ENCODE results near the gene RSPH3.

Gene RSPH3

GRCh38 chr6:158941246-158941645, 58.8 kb downstream of the RSPH3 start:
- no peaks in the 10 kb centered on the region for H3K36me3 ChIP-seq (replicated peaks in 1 of 2; ENCODE audit: control insufficient read depth in 2 of 2, insufficient read depth in 2 of 2, low read length in 2 of 2)
- no peak overlapping the region for H4K8ac ChIP-seq (ENCODE audit: low read depth, low read length)
- no peak overlapping the region for H2AFZ ChIP-seq (ENCODE audit: low read length)
- DNase-seq (ENCODE audit: low spot score) = no peak
- H3K9ac ChIP-seq (ENCODE audit: low read depth, low read length, poor library complexity) = no peak overlapping the region
- H3K27me3 ChIP-seq (ENCODE audit: control insufficient read depth in 3 of 3, insufficient read depth in 3 of 3, low read depth in 1 of 3, low read length in 3 of 3) = peaks cover 0 to 7% (median 5%) of the 10 kb centered on the region in 3 experiments
- no peak overlapping the region for H3K18ac ChIP-seq (ENCODE audit: low read length)
- H3K79me1 ChIP-seq (ENCODE audit: low read depth, low read length) = no peaks in the 10 kb centered on the region
- H3K23ac ChIP-seq (ENCODE audit: low read depth, low read length, poor library complexity) = no peak overlapping the region
- no peak overlapping the region for H2BK120ac ChIP-seq (ENCODE audit: low read depth, low read length)
- no peak overlapping the region for H3K4me2 ChIP-seq (ENCODE audit: insufficient read depth, low read length, poor library complexity, severe bottlenecking)
- H4K91ac ChIP-seq (ENCODE audit: low read depth, low read length, poor library complexity) = no peak overlapping the region
- no peak overlapping the region for H3K4ac ChIP-seq (ENCODE audit: low read length)
- H3K4me3 ChIP-seq (ENCODE audit: low read length in 2 of 2) = no peak overlapping the region
- no peak overlapping the region for H2AK5ac ChIP-seq (ENCODE audit: low read depth, low read length)
- no peaks in the 10 kb centered on the region for H3K9me3 ChIP-seq (replicated peaks in 1 of 2; ENCODE audit: control insufficient read depth in 2 of 2, insufficient read depth in 1 of 2, low read depth in 1 of 2, low read length in 2 of 2)
- no peak overlapping the region for H2BK5ac ChIP-seq (ENCODE audit: low read length)
- H3K14ac ChIP-seq (ENCODE audit: low read length) = no peak overlapping the region
- no CpG with 5 or more reads among the region's 2 CpGs for WGBS, 2 donors (ENCODE audit: extremely low coverage in 2 of 2, insufficient read length in 2 of 2, insufficient replicate concordance in 1 of 2)
- no peak overlapping the region for H3K27ac ChIP-seq (replicated peaks; ENCODE audit: low read length)
- peaks cover 2% of the 10 kb centered on the region in 2 donors for H3K4me1 ChIP-seq (ENCODE audit: control insufficient read depth in 2 of 2, insufficient read depth in 1 of 2, low read depth in 1 of 2, low read length in 2 of 2)
- H2BK15ac ChIP-seq (ENCODE audit: low read length) = no peak overlapping the region
- H2BK12ac ChIP-seq (ENCODE audit: low read length) = no peak overlapping the region

- H4K91ac ChIP-seq (ENCODE audit: low read depth, low read length, poor library complexity) = no peak overlapping the region
- no peak overlapping the region for H2AK5ac ChIP-seq (ENCODE audit: low read depth, low read length)
- peak overlapping the region; percentile 49 for H2AFZ ChIP-seq (ENCODE audit: low read length)
- H3K27me3 ChIP-seq (ENCODE audit: control insufficient read depth in 3 of 3, insufficient read depth in 3 of 3, low read depth in 1 of 3, low read length in 3 of 3) = peaks cover 0 to 7% (median 5%) of the 10 kb centered on the region in 3 experiments
- no CpG with 5 or more reads among the region's 37 CpGs for WGBS, 2 donors (ENCODE audit: extremely low coverage in 2 of 2, insufficient read length in 2 of 2, insufficient replicate concordance in 1 of 2)
- H3K9ac ChIP-seq (ENCODE audit: low read depth, low read length, poor library complexity) = peak overlapping the region; percentile 15
- peak overlapping the region; percentile 68 for H3K4me2 ChIP-seq (ENCODE audit: insufficient read depth, low read length, poor library complexity, severe bottlenecking)
- no peaks in the 10 kb centered on the region for H3K36me3 ChIP-seq (replicated peaks in 1 of 2; ENCODE audit: control insufficient read depth in 2 of 2, insufficient read depth in 2 of 2, low read length in 2 of 2)
- peak overlapping the region; percentile 66 for H3K23ac ChIP-seq (ENCODE audit: low read depth, low read length, poor library complexity)
- no peak overlapping the region for H3K4ac ChIP-seq (ENCODE audit: low read length)
- no peak for DNase-seq (ENCODE audit: low spot score)
- no peak overlapping the region for H2BK120ac ChIP-seq (ENCODE audit: low read depth, low read length)
- H3K14ac ChIP-seq (ENCODE audit: low read length) = no peak overlapping the region
- H3K27ac ChIP-seq (replicated peaks; ENCODE audit: low read length) = no peak overlapping the region
- H4K8ac ChIP-seq (ENCODE audit: low read depth, low read length) = no peak overlapping the region
- H2BK5ac ChIP-seq (ENCODE audit: low read length) = no peak overlapping the region
- H2BK15ac ChIP-seq (ENCODE audit: low read length) = peak overlapping the region; percentile 88
- no peak overlapping the region for H2BK12ac ChIP-seq (ENCODE audit: low read length)
- H3K4me1 ChIP-seq (ENCODE audit: control insufficient read depth in 2 of 2, insufficient read depth in 1 of 2, low read depth in 1 of 2, low read length in 2 of 2) = peaks cover 2% of the 10 kb centered on the region in 2 donors
- no peaks in the 10 kb centered on the region for H3K9me3 ChIP-seq (replicated peaks in 1 of 2; ENCODE audit: control insufficient read depth in 2 of 2, insufficient read depth in 1 of 2, low read depth in 1 of 2, low read length in 2 of 2)
- no peaks in the 10 kb centered on the region for H3K79me1 ChIP-seq (ENCODE audit: low read depth, low read length)
- H3K18ac ChIP-seq (ENCODE audit: low read length) = peak overlapping the region; percentile 80
- H3K4me3 ChIP-seq (ENCODE audit: low read length in 2 of 2) = peak overlapping the region in 1 of 2 donors; percentile 73
Measured at GRCh38 chr6:158939255-158940159, 60.5 kb downstream of the RSPH3 start.

- Histone ChIP-seq H3K79me1 (ENCODE audit: low read depth, low read length) (no peaks in the 10 kb centered on the region), H3K4ac (ENCODE audit: low read length) (no peak overlapping the region), H3K9ac (ENCODE audit: low read depth, low read length, poor library complexity) (no peak overlapping the region), H3K27me3 (ENCODE audit: control insufficient read depth in 3 of 3, insufficient read depth in 3 of 3, low read depth in 1 of 3, low read length in 3 of 3) (peaks cover 0 to 7% (median 5%) of the 10 kb centered on the region in 3 experiments), H3K14ac (ENCODE audit: low read length) (no peak overlapping the region), H3K4me1 (ENCODE audit: control insufficient read depth in 2 of 2, insufficient read depth in 1 of 2, low read depth in 1 of 2, low read length in 2 of 2) (peaks cover 2% of the 10 kb centered on the region in 2 donors), H2BK120ac (ENCODE audit: low read depth, low read length) (no peak overlapping the region), H3K4me3 (ENCODE audit: low read length in 2 of 2) (peak overlapping the region in 1 of 2 donors; percentile 73), H2BK15ac (ENCODE audit: low read length) (peak overlapping the region; percentile 88), H2AFZ (ENCODE audit: low read length) (peak overlapping the region; percentile 49), H4K8ac (ENCODE audit: low read depth, low read length) (no peak overlapping the region), H2BK12ac (ENCODE audit: low read length) (no peak overlapping the region), H2AK5ac (ENCODE audit: low read depth, low read length) (no peak overlapping the region), H3K4me2 (ENCODE audit: insufficient read depth, low read length, poor library complexity, severe bottlenecking) (peak overlapping the region; percentile 68), H3K9me3 (replicated peaks in 1 of 2; ENCODE audit: control insufficient read depth in 2 of 2, insufficient read depth in 1 of 2, low read depth in 1 of 2, low read length in 2 of 2) (no peaks in the 10 kb centered on the region), H3K27ac (replicated peaks; ENCODE audit: low read length) (no peak overlapping the region), H2BK5ac (ENCODE audit: low read length) (no peak overlapping the region), H4K91ac (ENCODE audit: low read depth, low read length, poor library complexity) (no peak overlapping the region), H3K36me3 (replicated peaks in 1 of 2; ENCODE audit: control insufficient read depth in 2 of 2, insufficient read depth in 2 of 2, low read length in 2 of 2) (no peaks in the 10 kb centered on the region), H3K18ac (ENCODE audit: low read length) (peak overlapping the region; percentile 80), H3K23ac (ENCODE audit: low read depth, low read length, poor library complexity) (peak overlapping the region; percentile 66)
- WGBS, 2 donors (ENCODE audit: extremely low coverage in 2 of 2, insufficient read length in 2 of 2, insufficient replicate concordance in 1 of 2) = no CpG with 5 or more reads among the region's 23 CpGs
- DNase-seq (ENCODE audit: low spot score) = no peak
Measured at GRCh38 chr6:158938811-158939254, 61.2 kb downstream of the RSPH3 start.

- Histone ChIP-seq H3K4me1 (ENCODE audit: control insufficient read depth in 2 of 2, insufficient read depth in 1 of 2, low read depth in 1 of 2, low read length in 2 of 2) (peaks cover 2% of the 10 kb centered on the region in 2 donors), H4K8ac (ENCODE audit: low read depth, low read length) (no peak overlapping the region), H2BK12ac (ENCODE audit: low read length) (no peak overlapping the region), H3K4me3 (ENCODE audit: low read length in 2 of 2) (no peak overlapping the region), H3K9ac (ENCODE audit: low read depth, low read length, poor library complexity) (no peak overlapping the region), H3K23ac (ENCODE audit: low read depth, low read length, poor library complexity) (no peak overlapping the region), H3K36me3 (replicated peaks in 1 of 2; ENCODE audit: control insufficient read depth in 2 of 2, insufficient read depth in 2 of 2, low read length in 2 of 2) (no peaks in the 10 kb centered on the region), H2AK5ac (ENCODE audit: low read depth, low read length) (no peak overlapping the region), H2BK5ac (ENCODE audit: low read length) (no peak overlapping the region), H3K4me2 (ENCODE audit: insufficient read depth, low read length, poor library complexity, severe bottlenecking) (no peak overlapping the region), H3K27me3 (ENCODE audit: control insufficient read depth in 3 of 3, insufficient read depth in 3 of 3, low read depth in 1 of 3, low read length in 3 of 3) (peaks cover 0 to 7% (median 5%) of the 10 kb centered on the region in 3 experiments), H3K18ac (ENCODE audit: low read length) (no peak overlapping the region), H4K91ac (ENCODE audit: low read depth, low read length, poor library complexity) (no peak overlapping the region), H3K79me1 (ENCODE audit: low read depth, low read length) (no peaks in the 10 kb centered on the region), H2BK120ac (ENCODE audit: low read depth, low read length) (no peak overlapping the region), H3K27ac (replicated peaks; ENCODE audit: low read length) (no peak overlapping the region), H3K9me3 (replicated peaks in 1 of 2; ENCODE audit: control insufficient read depth in 2 of 2, insufficient read depth in 1 of 2, low read depth in 1 of 2, low read length in 2 of 2) (no peaks in the 10 kb centered on the region), H3K4ac (ENCODE audit: low read length) (no peak overlapping the region), H2BK15ac (ENCODE audit: low read length) (no peak overlapping the region), H3K14ac (ENCODE audit: low read length) (no peak overlapping the region), H2AFZ (ENCODE audit: low read length) (no peak overlapping the region)
- DNase-seq (ENCODE audit: low spot score) = no peak
- WGBS, 2 donors (ENCODE audit: extremely low coverage in 2 of 2, insufficient read length in 2 of 2, insufficient replicate concordance in 1 of 2) = no CpG with 5 or more reads among the region's 11 CpGs
Measured at GRCh38 chr6:158938220-158938619, 61.8 kb downstream of the RSPH3 start.
